HepG2 (cell line): ENCODE results near the gene USP30. TPM values are rescaled to one million over a fixed set of nuclear protein-coding genes. Genes with fewer than 3 reads are reported as not detected.

ENCODE experiments used
- ATM ChIP-seq: fragments of 450-650 bp; IDR thresholded peaks from 2 replicates; pipeline ENCODE4 v1.7.1; 2017; ENCODE audit warnings: mild to moderate bottlenecking, borderline replicate concordance
- KLF6 ChIP-seq: IDR thresholded peaks from 2 replicates; pipeline ENCODE4 v1.8.0; 2016; ENCODE audit warnings: missing biosample characterization, missing genetic modification reagents
- MEIS1 ChIP-seq: sonication (generic); formaldehyde crosslinking; IDR thresholded peaks from 2 replicates; pipeline ENCODE4 v1.9.0; 2021; ENCODE audit warnings: mild to moderate bottlenecking, missing genetic modification reagents, moderate library complexity, borderline replicate concordance
- MXI1 ChIP-seq: IDR thresholded peaks from 3 replicates; pipeline ENCODE4 v1.6.1; 2012; ENCODE audit warnings: low read depth, low read length, inconsistent platforms, borderline replicate concordance
- PCBP1 ChIP-seq: fragments of 200-400 bp; formaldehyde crosslinking; IDR thresholded peaks from 2 replicates; pipeline ENCODE4 v1.6.1; 2017; ENCODE audit warnings: mild to moderate bottlenecking, low read depth, low read length, borderline replicate concordance
- PHB2 ChIP-seq: fragments of 450-650 bp; IDR thresholded peaks from 2 replicates; pipeline ENCODE4 v1.6.1; 2018; ENCODE audit not compliant: partially characterized antibody
- PHF5A ChIP-seq: IDR thresholded peaks from one replicate; pipeline ENCODE4 v1.6.1; 2018; ENCODE audit warnings: low read depth, missing genetic modification reagents; ENCODE audit not compliant: unreplicated experiment
- SUZ12 ChIP-seq: fragments of 150-350 bp; IDR thresholded peaks from 2 replicates; pipeline ENCODE4 v1.6.1; 2014; ENCODE audit warnings: low read depth, low read length
- ZFY ChIP-seq: sonication (generic); formaldehyde crosslinking; IDR thresholded peaks from 2 replicates; pipeline ENCODE4 v1.4.0; 2020; ENCODE audit warnings: missing genetic modification reagents
- ZNF326 ChIP-seq: sonication (generic); formaldehyde crosslinking; IDR thresholded peaks from 2 replicates; pipeline ENCODE4 v1.4.0; 2020; ENCODE audit warnings: missing genetic modification reagents, borderline replicate concordance
- ZNF496 ChIP-seq: sonication (generic); formaldehyde crosslinking; IDR thresholded peaks from 2 replicates; pipeline ENCODE4 v1.8.1; 2023; ENCODE audit warnings: mild to moderate bottlenecking, moderate library complexity, missing genetic modification reagents; ENCODE audit not compliant: insufficient replicate concordance
- ZNF614 ChIP-seq: IDR thresholded peaks from 2 replicates; pipeline ENCODE4 v1.6.1; 2018; ENCODE audit warnings: missing biosample characterization, missing genetic modification reagents, inconsistent platforms, borderline replicate concordance
- ZNF670 ChIP-seq: sonication (generic); formaldehyde crosslinking; IDR thresholded peaks from 2 replicates; pipeline ENCODE4 v1.8.0; 2022; ENCODE audit warnings: mild to moderate bottlenecking, missing genetic modification reagents, borderline replicate concordance
- ZNF724P ChIP-seq: sonication (generic); formaldehyde crosslinking; IDR thresholded peaks from 2 replicates; pipeline ENCODE4 v1.8.0; 2022; ENCODE audit warnings: missing genetic modification reagents, borderline replicate concordance
- polyA plus RNA-seq, 8 experiments: library from polyadenylated mRNA; depleted of rRNA in 3 of 8; stranded (reverse) in 7 of 8; unstranded in 1 of 8; fragments of >200 nt; fragmentation: Illumina TruSeq in 4 of 8; extraction: Trizol in 4 of 8; gene quantifications; 2 replicates each; pipeline versions ENCODE4 v1.2.1 to v1.2.3, GENCODE V29; 2011 to 2016; ENCODE audit warnings: low read depth in 4 of 8, missing spikeins in 1 of 8, mixed read lengths in 1 of 8; ENCODE audit not compliant: insufficient read depth in 1 of 8
- total RNA-seq, 5 experiments: library from RNA; depleted of rRNA; stranded (reverse); fragments of >200 nt; fragmentation: Illumina TruSeq; extraction: Trizol; gene quantifications; 2 replicates each; pipeline ENCODE4 v1.2.3, GENCODE V29; 2016; ENCODE audit warnings: low read depth in 1 of 5
- TF ChIP-seq, protein P1 (sequence below): sonication (generic); formaldehyde crosslinking; IDR thresholded peaks from one replicate; pipeline ENCODE4 v1.5.1; 2020; ENCODE audit warnings: mild to moderate bottlenecking, missing genetic modification reagents; ENCODE audit errors: not compliant biosample characterization
- TF ChIP-seq, protein P2 (sequence below): sonication (generic); formaldehyde crosslinking; IDR thresholded peaks from 2 replicates; pipeline ENCODE4 v1.5.0; 2020; ENCODE audit warnings: mild to moderate bottlenecking, missing genetic modification reagents
- TF ChIP-seq, protein P3 (sequence below): sonication (generic); formaldehyde crosslinking; IDR thresholded peaks from 2 replicates; pipeline ENCODE4 v1.4.0; 2020; ENCODE audit warnings: missing genetic modification reagents
- TF ChIP-seq, protein P4 (sequence below): sonication (generic); formaldehyde crosslinking; IDR thresholded peaks from 2 replicates; pipeline ENCODE4 v1.8.1; 2023; ENCODE audit warnings: mild to moderate bottlenecking, missing genetic modification reagents

The USP30 gene
- total and polyA plus RNA-seq, 2 of the 13 experiments (the other 11 are each of a cell fraction or from before 2014, with no cell fraction given) = 11.2 to 20.8 TPM

DNA sequence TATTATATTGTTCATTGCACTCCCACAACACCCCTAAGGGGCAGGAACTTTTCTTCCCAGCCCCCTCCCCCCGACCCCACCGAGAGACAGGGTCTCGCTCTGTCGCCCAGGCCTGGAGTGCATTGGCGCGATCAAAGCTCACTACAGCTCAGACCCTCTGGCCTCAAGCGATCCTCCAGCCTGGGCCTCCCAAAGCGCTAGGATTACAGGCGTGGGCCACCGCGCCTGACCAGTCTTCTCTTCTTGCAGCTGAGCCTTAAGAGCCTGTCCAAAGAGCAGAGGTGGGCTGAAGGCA, 44.7 kb downstream of the USP30 start (continued):
- TF ChIP-seq, protein P1, sequence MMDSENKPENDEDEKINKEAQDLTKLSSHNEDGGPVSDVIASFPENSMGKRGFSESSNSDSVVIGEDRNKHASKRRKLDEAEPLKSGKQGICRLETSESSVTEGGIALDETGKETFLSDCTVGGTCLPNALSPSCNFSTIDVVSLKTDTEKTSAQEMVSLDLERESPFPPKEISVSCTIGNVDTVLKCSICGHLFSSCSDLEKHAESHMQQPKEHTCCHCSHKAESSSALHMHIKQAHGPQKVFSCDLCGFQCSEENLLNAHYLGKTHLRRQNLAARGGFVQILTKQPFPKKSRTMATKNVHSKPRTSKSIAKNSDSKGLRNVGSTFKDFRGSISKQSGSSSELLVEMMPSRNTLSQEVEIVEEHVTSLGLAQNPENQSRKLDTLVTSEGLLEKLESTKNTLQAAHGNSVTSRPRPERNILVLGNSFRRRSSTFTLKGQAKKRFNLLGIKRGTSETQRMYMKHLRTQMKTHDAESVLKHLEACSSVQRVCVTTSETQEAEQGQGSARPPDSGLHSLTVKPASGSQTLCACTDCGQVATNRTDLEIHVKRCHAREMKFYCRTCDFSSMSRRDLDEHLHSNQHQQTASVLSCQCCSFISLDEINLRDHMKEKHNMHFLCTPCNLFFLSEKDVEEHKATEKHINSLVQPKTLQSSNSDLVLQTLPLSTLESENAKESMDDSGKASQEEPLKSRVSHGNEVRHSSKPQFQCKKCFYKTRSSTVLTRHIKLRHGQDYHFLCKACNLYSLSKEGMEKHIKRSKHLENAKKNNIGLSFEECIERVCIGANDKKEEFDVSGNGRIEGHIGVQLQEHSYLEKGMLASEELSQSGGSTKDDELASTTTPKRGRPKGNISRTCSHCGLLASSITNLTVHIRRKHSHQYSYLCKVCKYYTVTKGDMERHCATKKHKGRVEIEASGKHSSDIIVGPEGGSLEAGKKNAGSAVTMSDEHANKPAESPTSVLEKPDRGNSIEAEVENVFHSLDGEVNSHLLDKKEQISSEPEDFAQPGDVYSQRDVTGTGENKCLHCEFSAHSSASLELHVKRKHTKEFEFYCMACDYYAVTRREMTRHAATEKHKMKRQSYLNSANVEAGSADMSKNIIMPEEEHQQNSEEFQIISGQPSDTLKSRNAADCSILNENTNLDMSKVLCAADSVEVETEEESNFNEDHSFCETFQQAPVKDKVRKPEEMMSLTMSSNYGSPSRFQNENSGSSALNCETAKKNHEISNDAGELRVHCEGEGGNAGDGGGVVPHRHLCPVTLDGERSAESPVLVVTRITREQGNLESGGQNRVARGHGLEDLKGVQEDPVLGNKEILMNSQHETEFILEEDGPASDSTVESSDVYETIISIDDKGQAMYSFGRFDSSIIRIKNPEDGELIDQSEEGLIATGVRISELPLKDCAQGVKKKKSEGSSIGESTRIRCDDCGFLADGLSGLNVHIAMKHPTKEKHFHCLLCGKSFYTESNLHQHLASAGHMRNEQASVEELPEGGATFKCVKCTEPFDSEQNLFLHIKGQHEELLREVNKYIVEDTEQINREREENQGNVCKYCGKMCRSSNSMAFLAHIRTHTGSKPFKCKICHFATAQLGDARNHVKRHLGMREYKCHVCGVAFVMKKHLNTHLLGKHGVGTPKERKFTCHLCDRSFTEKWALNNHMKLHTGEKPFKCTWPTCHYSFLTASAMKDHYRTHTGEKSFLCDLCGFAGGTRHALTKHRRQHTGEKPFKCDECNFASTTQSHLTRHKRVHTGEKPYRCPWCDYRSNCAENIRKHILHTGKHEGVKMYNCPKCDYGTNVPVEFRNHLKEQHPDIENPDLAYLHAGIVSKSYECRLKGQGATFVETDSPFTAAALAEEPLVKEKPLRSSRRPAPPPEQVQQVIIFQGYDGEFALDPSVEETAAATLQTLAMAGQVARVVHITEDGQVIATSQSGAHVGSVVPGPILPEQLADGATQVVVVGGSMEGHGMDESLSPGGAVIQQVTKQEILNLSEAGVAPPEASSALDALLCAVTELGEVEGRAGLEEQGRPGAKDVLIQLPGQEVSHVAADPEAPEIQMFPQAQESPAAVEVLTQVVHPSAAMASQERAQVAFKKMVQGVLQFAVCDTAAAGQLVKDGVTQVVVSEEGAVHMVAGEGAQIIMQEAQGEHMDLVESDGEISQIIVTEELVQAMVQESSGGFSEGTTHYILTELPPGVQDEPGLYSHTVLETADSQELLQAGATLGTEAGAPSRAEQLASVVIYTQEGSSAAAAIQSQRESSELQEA = no peak
- no peak for TF ChIP-seq ZNF496 (CRISPR knock-in tag)
- TF ChIP-seq ZNF326 = no peak
- 0 out of 2 replicates have a peak, but pooled peaks have one; percentile 9 for TF ChIP-seq ZNF614
- no peak for TF ChIP-seq PHF5A (CRISPR knock-in tag)
- TF ChIP-seq, protein P2, sequence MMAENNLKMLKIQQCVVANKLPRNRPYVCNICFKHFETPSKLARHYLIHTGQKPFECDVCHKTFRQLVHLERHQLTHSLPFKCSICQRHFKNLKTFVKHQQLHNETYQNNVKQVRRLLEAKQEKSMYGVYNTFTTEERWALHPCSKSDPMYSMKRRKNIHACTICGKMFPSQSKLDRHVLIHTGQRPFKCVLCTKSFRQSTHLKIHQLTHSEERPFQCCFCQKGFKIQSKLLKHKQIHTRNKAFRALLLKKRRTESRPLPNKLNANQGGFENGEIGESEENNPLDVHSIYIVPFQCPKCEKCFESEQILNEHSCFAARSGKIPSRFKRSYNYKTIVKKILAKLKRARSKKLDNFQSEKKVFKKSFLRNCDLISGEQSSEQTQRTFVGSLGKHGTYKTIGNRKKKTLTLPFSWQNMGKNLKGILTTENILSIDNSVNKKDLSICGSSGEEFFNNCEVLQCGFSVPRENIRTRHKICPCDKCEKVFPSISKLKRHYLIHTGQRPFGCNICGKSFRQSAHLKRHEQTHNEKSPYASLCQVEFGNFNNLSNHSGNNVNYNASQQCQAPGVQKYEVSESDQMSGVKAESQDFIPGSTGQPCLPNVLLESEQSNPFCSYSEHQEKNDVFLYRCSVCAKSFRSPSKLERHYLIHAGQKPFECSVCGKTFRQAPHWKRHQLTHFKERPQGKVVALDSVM (CRISPR knock-in tag) = peak; percentile 98
- no peak for TF ChIP-seq ZNF724P
- no peak for TF ChIP-seq MXI1
- no peak for TF ChIP-seq KLF6 (CRISPR knock-in tag)
- TF ChIP-seq, protein P3, sequence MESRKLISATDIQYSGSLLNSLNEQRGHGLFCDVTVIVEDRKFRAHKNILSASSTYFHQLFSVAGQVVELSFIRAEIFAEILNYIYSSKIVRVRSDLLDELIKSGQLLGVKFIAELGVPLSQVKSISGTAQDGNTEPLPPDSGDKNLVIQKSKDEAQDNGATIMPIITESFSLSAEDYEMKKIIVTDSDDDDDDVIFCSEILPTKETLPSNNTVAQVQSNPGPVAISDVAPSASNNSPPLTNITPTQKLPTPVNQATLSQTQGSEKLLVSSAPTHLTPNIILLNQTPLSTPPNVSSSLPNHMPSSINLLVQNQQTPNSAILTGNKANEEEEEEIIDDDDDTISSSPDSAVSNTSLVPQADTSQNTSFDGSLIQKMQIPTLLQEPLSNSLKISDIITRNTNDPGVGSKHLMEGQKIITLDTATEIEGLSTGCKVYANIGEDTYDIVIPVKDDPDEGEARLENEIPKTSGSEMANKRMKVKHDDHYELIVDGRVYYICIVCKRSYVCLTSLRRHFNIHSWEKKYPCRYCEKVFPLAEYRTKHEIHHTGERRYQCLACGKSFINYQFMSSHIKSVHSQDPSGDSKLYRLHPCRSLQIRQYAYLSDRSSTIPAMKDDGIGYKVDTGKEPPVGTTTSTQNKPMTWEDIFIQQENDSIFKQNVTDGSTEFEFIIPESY (CRISPR knock-in tag) = 0 out of 2 replicates have a peak, but pooled peaks have one; percentile 14
- TF ChIP-seq PCBP1 = no peak
- TF ChIP-seq, protein P4, sequence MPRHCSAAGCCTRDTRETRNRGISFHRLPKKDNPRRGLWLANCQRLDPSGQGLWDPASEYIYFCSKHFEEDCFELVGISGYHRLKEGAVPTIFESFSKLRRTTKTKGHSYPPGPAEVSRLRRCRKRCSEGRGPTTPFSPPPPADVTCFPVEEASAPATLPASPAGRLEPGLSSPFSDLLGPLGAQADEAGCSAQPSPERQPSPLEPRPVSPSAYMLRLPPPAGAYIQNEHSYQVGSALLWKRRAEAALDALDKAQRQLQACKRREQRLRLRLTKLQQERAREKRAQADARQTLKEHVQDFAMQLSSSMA = no peak
- no peak for TF ChIP-seq SUZ12
- TF ChIP-seq ATM = no peak
- TF ChIP-seq ZNF670 = no peak
- TF ChIP-seq PHB2 = no peak
- peak; percentile 64; the same call in 1 of the 2 replicates for TF ChIP-seq ZFY
- TF ChIP-seq MEIS1 (CRISPR knock-in tag) = no peak
